Mononuclear cell (primary cell): ENCODE measurements around the gene MGAT4C. TPM values are rescaled to one million over a fixed set of nuclear protein-coding genes. Genes with fewer than 3 reads are reported as not detected.

ENCODE experiments used
- H3K27me3 ChIP-seq: 2 replicates; pipeline ENCODE4 v1.6.0; 2011; ENCODE audit warnings: low read length, control low read depth; ENCODE audit not compliant: insufficient read depth
- H3K4me1 ChIP-seq: 2 replicates; pipeline ENCODE4 v1.5.1; 2011; ENCODE audit warnings: mild to moderate bottlenecking, low read length, control low read depth; ENCODE audit not compliant: insufficient read depth
- H3K4me3 ChIP-seq: 2 replicates; pipeline ENCODE4 v1.5.1; 2011; ENCODE audit warnings: mild to moderate bottlenecking, low read length, moderate library complexity
- H3K9me3 ChIP-seq: 2 replicates; pipeline ENCODE4 v1.5.1; 2011; ENCODE audit warnings: low read depth, mild to moderate bottlenecking, control low read depth, low read length
- total RNA-seq: library from RNA; depleted of rRNA; stranded (reverse); fragments of >200 nt; gene quantifications from one replicate; pipeline ENCODE4 v1.2.3, GENCODE V29; 2012

The MGAT4C gene
- total RNA-seq, 1 donor: not detected

DNA sequence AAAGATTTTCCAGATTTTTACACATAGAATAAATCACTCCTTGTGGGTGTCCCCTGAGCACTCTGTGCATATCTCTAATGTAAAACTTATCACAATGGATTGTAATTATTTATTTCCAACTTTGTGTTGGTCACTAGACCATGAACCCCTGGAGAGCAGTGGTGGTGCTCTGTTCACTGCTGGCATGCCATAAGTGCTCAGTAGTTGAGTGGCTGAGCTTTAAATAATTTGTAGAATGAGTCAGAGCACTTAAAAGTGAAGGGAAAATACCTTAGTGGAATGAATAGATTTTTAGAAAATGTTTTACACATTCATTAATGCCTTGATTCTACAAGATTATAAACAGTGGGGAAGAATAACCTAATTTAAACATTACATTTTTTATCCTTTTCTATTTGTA is 6.3 kb downstream of the MGAT4C start:
- Histone ChIP-seq H3K4me3 (no peak overlapping the region), H3K4me1 (no peaks in the 10 kb centered on the region), H3K9me3 (no peaks in the 10 kb centered on the region), H3K27me3 (no peaks in the 10 kb centered on the region)

DNA sequence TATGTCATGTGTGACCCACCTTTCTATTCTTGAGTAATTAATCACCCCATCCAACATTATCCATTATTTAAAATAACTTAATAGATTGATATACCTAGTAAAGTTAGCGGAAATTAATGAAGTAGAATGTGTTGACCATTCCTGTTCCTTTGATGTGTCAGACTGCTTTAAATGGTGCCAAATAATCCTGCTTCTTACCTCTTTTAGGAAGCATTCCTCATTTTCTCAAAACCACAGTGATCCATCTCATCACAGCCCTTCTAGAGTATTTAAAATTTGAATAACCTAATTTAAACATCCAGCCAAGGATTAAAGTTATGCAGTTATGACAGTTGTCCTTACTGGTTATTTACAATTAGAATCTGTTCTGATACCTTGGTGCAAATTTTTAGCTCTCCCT is 6.9 kb downstream of the MGAT4C start:
- H3K9me3 ChIP-seq: no peaks in the 10 kb centered on the region
- no peaks in the 10 kb centered on the region for H3K4me1 ChIP-seq

DNA sequence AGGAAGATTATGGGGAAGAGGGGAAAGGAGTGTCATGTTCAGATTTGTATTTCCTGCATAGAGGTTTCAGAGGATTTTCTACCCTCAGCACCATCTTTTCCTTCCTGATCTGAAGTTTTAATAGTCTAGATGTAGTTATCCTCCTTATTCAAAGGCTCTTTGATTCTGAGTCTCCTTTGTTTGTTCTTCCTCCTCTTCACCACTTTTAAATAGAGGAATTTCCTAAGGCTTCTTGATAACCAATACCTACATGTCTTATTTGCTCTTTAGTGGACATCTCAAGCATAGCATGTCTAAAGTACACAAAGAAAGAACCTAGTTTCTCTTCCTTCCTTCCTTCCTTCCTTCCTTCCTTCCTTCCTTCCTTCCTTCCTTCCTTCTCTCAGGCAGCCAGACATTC is 8.3 kb downstream of the MGAT4C start:
- no peak overlapping the region for H3K4me3 ChIP-seq
- H3K27me3 ChIP-seq: no peaks in the 10 kb centered on the region
- H3K4me1 ChIP-seq: no peaks in the 10 kb centered on the region
- no peaks in the 10 kb centered on the region for H3K9me3 ChIP-seq

More for the DNA sequence above, 6.9 kb downstream of the MGAT4C start:
- H3K27me3 ChIP-seq: no peaks in the 10 kb centered on the region
- no peak overlapping the region for H3K4me3 ChIP-seq

DNA sequence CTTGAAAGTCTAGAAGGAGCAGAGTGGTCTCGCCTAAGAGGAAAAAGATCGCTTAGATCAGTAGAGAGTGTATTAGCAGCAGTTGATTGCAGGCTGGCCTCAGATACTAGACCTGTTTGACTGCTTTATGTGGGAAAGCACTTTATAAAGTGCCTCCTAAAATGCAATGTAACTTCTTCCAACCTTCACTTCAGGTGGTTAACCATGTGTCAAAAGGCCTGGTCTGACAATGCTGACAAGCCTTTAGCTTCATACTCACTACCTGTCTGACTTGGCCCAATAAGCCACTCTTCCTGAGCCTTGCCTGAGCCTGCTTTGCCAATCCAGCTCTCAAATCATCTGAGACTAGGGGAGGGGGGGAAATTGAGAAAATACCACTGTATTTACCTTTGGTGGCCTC is 14.6 kb downstream of the MGAT4C start:
- Histone ChIP-seq H3K4me1 (no peaks in the 10 kb centered on the region), H3K27me3 (no peaks in the 10 kb centered on the region), H3K4me3 (no peak overlapping the region), H3K9me3 (no peaks in the 10 kb centered on the region)

DNA sequence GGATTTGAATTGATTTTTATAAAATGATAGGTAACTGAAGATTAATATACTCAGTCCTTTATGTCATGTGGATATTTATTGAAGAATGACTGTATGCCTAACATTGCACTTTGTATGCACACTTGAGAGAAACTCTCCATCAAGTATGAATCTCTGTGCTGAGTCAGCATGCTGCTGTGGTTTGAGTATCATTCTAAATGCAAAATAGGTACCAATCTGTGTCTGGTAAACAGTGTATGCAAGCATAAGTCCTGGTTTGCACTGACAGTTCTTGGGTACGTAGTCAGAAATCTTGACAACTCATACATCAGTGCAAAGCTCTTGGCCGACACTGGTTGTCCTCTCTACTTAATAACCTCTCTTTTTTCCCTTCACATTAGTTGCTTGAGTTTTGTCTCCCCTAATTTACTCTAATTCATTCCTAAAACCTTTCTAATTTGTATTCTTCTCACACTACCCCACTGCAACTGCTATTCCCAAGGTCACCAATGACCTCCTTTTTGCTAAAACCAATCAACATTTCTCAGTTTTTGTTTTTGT is 21.8 kb downstream of the MGAT4C start:
- no peak overlapping the region for H3K4me3 ChIP-seq
- H3K27me3 ChIP-seq: no peaks in the 10 kb centered on the region
- no peaks in the 10 kb centered on the region for H3K4me1 ChIP-seq
- no peaks in the 10 kb centered on the region for H3K9me3 ChIP-seq

DNA sequence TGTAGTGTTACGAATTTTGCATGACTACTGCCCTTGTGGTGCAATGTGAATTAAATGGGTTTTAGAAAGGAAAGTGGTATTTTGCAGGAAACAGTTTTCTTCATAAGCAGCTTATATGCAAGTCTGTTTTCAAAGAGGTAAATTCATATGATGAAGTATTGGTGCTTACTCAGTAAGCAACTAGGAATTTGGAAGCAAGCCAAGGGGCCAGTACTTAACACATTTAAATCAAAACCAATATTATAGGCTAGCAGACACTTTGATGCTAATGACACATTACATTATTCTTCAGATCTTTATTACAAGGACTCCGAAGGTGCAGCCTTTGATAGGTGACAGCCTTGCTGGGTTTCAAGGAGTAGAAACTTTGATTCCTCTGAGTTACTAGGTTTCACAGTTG is 23.1 kb downstream of the MGAT4C start:
- H3K4me1 ChIP-seq: no peaks in the 10 kb centered on the region
- no peak overlapping the region for H3K4me3 ChIP-seq
- H3K9me3 ChIP-seq: no peaks in the 10 kb centered on the region
- H3K27me3 ChIP-seq: no peaks in the 10 kb centered on the region

DNA sequence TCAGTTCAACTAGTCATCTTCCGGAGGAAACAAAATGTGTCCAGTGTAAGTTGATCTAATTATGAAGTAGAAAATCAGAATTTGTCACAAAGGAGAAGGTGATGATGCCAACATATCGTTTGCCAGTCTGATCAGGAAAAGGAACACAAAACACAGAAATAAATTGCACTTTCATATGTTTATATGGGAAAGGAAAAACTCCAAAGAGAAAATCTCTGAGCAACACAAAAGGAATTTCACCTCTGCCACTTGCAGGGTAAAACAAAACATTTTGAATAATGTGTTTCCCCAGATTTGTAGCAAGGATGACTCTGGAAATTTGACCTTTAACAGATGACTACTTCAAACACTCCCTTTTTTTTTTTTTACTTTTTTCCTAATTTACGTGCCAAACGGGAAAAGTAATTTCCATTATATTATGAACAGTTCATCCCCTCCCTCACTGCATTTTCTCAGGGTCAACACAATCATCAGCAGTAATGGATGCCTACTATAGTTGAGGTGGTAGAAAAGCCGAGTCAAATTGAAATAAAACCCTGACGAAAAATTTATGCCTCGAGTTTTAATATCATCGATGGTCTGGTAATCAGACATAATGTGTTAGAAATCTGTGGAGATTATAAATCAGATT is 25.6 kb downstream of the MGAT4C start:
- Histone ChIP-seq H3K9me3 (no peaks in the 10 kb centered on the region), H3K4me3 (no peak overlapping the region)

DNA sequence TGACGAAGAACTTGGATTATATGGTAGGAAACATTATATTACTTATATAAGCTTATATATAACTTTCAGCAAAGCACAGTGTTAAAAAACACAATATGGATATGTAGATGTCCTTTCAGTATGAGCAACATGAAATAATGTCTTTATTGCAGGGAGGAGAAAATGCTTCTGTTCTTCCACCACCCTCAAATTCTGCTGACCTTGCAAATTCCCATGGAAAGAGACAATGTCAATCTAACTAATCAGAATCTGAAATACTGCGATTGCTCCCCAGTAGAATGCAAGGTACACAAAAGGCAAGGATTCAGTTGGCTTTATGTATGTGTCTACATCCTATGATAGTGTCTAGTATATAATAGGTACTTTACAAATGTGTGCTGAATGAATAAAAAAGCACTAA is 26.4 kb downstream of the MGAT4C start:
- Histone ChIP-seq H3K4me3 (no peak overlapping the region), H3K27me3 (no peaks in the 10 kb centered on the region), H3K4me1 (no peaks in the 10 kb centered on the region), H3K9me3 (no peaks in the 10 kb centered on the region)

More for the DNA sequence above, 25.6 kb downstream of the MGAT4C start:
- no peaks in the 10 kb centered on the region for H3K4me1 ChIP-seq
- H3K27me3 ChIP-seq: no peaks in the 10 kb centered on the region

DNA sequence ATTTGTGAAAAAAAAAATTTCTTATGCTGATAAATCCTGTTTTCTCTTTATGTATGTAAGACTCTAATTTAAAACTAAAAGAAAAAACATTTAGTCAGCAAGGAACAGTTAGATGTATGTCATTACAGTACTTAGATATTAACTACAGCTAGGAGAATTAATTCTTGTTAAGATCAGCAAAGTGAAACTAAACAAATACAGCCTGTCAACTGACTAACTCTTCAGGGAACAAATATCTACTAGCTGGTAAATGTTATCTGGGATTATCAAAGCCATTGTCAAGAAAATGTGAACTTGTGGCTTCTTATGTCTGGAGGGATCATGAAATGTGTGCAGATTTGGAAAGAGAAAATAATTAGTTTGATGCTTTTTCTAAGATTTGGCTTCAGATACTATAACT is 27.5 kb downstream of the MGAT4C start:
- Histone ChIP-seq H3K27me3 (no peaks in the 10 kb centered on the region), H3K4me1 (no peaks in the 10 kb centered on the region), H3K9me3 (no peaks in the 10 kb centered on the region), H3K4me3 (no peak overlapping the region)

DNA sequence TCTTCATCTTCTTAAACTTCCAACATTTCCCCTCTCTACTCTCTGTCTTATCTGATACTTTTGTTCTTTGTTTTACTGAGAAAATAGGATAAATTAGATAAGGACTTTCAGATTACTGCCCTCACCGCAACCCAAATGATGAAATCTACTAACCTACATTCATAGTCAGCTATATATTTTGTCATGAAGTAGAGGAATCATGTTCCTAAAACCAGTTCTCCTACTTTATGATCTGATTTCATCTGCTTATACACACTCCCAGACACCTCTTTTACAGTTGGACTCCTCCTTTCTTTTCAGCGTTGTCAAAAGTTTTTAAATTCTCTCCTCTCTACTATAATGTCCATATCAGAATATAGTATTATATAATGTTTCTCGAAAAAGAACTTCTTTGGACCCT is 29.7 kb downstream of the MGAT4C start:
- no peaks in the 10 kb centered on the region for H3K9me3 ChIP-seq
- H3K27me3 ChIP-seq: no peaks in the 10 kb centered on the region
- H3K4me1 ChIP-seq: no peaks in the 10 kb centered on the region
- no peak overlapping the region for H3K4me3 ChIP-seq

DNA sequence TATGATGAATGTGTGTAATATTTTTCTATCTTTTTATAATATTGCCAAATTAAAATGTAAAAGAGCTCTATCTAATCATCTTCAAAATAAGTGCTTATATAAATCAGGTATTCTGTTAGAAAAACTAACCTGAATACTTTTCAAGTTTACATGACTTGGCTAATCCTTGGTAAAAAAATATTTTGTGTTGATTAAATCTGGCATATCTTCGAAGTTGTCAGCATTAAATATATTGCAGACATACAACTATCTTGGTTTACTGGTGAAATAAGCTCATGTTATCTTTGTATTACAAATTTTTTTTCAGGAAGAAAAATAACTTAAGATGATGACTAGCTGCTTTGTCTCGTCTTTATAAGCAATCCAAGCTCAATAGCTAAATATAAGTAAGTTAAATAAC is 39.6 kb downstream of the MGAT4C start:
- no peaks in the 10 kb centered on the region for H3K9me3 ChIP-seq
- no peaks in the 10 kb centered on the region for H3K4me1 ChIP-seq
- no peak overlapping the region for H3K4me3 ChIP-seq

DNA sequence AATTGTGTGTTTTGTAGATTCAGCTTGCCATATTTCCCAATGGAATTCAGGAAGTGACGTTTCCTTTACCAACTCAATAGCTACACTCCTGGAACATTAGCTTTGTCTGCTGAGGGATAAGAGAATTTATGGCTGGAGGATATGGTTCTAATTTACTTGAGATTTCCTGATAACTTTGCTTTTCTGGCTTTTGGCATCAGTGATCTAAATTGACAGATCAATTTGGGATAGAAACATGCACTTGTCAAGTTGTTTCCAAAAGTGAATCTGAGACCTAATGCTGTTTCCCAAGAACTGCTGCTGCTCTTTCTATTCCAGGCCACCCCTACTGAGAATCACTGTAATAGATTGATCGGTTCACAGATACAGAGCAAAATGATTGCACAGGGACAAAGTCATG is 43.2 kb downstream of the MGAT4C start:
- H3K4me1 ChIP-seq: no peaks in the 10 kb centered on the region

More for the DNA sequence above, 39.6 kb downstream of the MGAT4C start:
- H3K27me3 ChIP-seq: no peaks in the 10 kb centered on the region

DNA sequence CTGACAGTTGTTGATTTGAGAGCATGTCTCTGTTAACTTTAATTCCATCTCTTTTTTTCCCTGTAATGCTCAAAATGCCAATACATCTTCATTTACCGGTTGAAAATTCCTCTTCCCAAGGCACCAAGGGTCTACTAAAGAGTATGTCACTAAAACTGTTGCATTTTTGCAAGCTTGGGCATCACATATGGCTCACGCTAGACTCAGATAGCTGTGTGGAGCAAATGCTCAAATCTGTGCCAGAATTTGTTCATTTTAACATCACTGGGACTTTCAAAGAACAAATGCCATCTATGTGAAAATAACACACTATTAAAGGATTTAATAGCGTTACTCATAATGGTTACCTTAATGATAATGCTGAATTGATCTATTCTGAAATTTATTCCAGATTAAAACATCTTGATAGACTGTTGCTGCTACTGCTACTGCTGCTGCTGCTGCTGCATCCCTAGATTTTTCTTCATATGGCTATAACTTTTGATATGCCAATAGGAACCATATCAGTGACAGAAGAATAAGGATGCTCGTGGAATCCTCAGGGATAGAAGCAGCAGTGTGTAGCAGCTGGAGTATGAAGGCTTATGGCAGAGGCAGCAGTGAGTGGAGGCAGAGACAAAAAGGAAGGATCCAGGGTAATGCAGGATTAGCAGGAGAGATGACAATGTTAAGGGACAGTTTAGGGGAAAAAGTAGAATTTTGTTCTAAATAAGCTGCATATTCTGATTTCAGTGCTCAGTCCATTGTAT is 57.3 kb downstream of the MGAT4C start:
- Histone ChIP-seq H3K27me3 (no peaks in the 10 kb centered on the region), H3K4me1 (no peaks in the 10 kb centered on the region), H3K9me3 (no peaks in the 10 kb centered on the region), H3K4me3 (no peak overlapping the region)

More for the DNA sequence above, 43.2 kb downstream of the MGAT4C start:
- Histone ChIP-seq H3K27me3 (no peaks in the 10 kb centered on the region), H3K4me3 (no peak overlapping the region), H3K9me3 (no peaks in the 10 kb centered on the region)

DNA sequence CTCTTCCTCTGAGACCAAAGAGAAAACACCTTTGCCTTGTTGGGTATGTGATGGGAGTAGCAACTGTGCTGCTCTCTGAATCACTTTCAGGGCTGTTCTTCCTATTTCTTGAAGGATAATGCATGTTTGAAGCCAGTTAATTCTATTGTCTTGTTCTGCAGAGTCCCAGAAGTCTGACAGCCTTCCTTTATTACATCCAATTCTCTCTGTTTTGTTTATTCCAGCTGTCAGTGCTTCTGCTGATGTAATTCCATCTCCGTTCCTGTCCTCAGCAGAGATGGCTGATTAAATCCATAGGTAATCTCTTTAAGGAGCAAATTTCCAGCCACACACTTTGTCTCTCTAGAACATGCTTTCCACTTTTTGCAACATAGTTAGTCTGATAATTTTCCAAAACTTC is 59.7 kb downstream of the MGAT4C start:
- Histone ChIP-seq H3K27me3 (no peaks in the 10 kb centered on the region), H3K4me1 (no peaks in the 10 kb centered on the region), H3K9me3 (no peaks in the 10 kb centered on the region), H3K4me3 (no peak overlapping the region)

DNA sequence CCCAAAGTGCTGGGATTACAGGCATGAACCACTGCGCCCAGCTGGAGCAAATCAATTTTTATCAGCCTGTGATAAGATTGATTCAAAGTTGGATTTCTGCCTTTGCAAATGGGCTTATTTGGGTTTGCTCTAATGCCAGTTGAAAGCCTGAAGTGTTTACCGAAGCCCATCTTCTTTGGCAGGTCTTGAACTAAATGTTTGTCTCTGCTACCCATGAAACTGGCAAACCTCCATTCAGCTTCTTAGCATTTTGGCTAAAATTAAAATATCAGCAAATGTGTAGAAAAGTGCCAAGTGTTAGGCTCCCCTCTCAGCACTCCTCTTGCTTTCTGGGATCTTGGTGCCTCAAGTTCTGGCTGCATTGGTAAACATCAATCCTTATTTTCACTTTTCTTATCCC is 61.5 kb downstream of the MGAT4C start:
- no peaks in the 10 kb centered on the region for H3K4me1 ChIP-seq
- H3K9me3 ChIP-seq: no peaks in the 10 kb centered on the region
- H3K4me3 ChIP-seq: no peak overlapping the region
- no peaks in the 10 kb centered on the region for H3K27me3 ChIP-seq

DNA sequence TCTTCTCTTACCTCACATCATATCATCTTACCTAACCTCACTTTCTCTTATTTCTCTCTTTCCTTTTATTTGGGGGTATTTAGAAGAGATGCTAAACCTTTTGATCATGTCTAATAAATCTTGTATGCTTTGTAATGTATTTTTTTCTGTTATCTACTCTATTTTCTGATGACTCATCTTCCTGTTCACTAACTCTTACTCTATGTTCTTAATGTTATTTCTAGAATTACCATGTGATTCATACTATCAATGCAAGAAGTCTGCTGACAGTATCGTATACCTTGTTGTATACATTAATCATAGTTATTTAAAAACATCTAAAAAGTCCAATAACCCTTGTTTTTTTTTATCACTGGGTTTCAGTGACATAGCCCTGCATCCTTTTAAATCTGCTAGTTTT is 62.3 kb downstream of the MGAT4C start:
- H3K9me3 ChIP-seq: no peaks in the 10 kb centered on the region
- H3K4me3 ChIP-seq: no peak overlapping the region
- H3K4me1 ChIP-seq: no peaks in the 10 kb centered on the region
- H3K27me3 ChIP-seq: no peaks in the 10 kb centered on the region
